H1 (cell line): ENCODE measurements around the gene EVA1C. TPM values are rescaled to one million over a fixed set of nuclear protein-coding genes. Genes with fewer than 3 reads are reported as not detected.

ENCODE experiments used
- CTCF ChIA-PET: fragments of 300-600 bp; sonication (Branson Sonifier 250); formaldehyde crosslinking; loops from one replicate; lab custom pipeline; 2021; ENCODE audit not compliant: partially characterized antibody; lab: Charles Lee
- POLR2A ChIA-PET: fragments of 300-600 bp; sonication (Branson Sonifier 250); formaldehyde crosslinking; loops from one replicate; lab custom pipeline; 2021; ENCODE audit warnings: inconsistent platforms; ENCODE audit not compliant: partially characterized antibody; lab: Charles Lee
- DNase-seq, 2 experiments: peaks; one replicate each; pipeline versions ENCODE4 v3.0.0 to v3.0.0-alpha.2; 2010 to 2022; ENCODE audit warnings: low spot score in 2 of 2, low read depth in 1 of 2, mixed read lengths in 1 of 2
- FAIRE-seq: peaks from 2 replicates; lab custom pipeline; 2011; peaks lifted over from hg19 to GRCh38; lab: Jason Lieb, UNC
- H2AFZ ChIP-seq: 2 replicates; pipeline ENCODE4 v1.8.1; 2012; ENCODE audit warnings: low read length, inconsistent platforms
- H2AK5ac ChIP-seq: 2 replicates; pipeline ENCODE4 v1.6.1; 2013; ENCODE audit warnings: low read depth, low read length
- H2BK120ac ChIP-seq: replicated peaks from 2 replicates; pipeline ENCODE3; 2013; ENCODE audit warnings: low read depth, low read length, inconsistent platforms
- H2BK12ac ChIP-seq: 2 replicates; pipeline ENCODE4 v1.6.1; 2013; ENCODE audit warnings: low read depth, low read length
- H2BK15ac ChIP-seq: 2 replicates; pipeline ENCODE4 v1.6.1; 2013; ENCODE audit warnings: low read length
- H2BK20ac ChIP-seq: 2 replicates; pipeline ENCODE4 v1.6.1; 2013; ENCODE audit warnings: low read length
- H2BK5ac ChIP-seq: 2 replicates; pipeline ENCODE4 v1.6.1; 2013; ENCODE audit warnings: low read depth, low read length
- H3K14ac ChIP-seq: 2 replicates; pipeline ENCODE4 v1.6.1; 2013; ENCODE audit warnings: inconsistent platforms; ENCODE audit not compliant: insufficient read length
- H3K18ac ChIP-seq: 2 replicates; pipeline ENCODE4 v1.6.1; 2013; ENCODE audit warnings: low read length; ENCODE audit errors: extremely low read depth
- H3K23ac ChIP-seq: 2 replicates; pipeline ENCODE4 v1.6.1; 2013; ENCODE audit warnings: inconsistent platforms; ENCODE audit not compliant: insufficient read length
- H3K23me2 ChIP-seq: 2 replicates; pipeline ENCODE4 v1.6.1; 2013; ENCODE audit warnings: low read depth, low read length
- H3K27ac ChIP-seq: 2 replicates; pipeline ENCODE4 v1.6.1; 2011; ENCODE audit warnings: low read depth, low read length, inconsistent platforms
- H3K27me3 ChIP-seq, 4 experiments: replicated peaks in 1 of 4; 1 replicate in 1 of 4; 2 replicates in 3 of 4; pipeline versions ENCODE4 v1.6.1 to v1.8.1; 2011 to 2013; ENCODE audit warnings: low read length in 3 of 4, mild to moderate bottlenecking in 3 of 4, inconsistent platforms in 2 of 4, mixed read lengths in 2 of 4, moderate library complexity in 1 of 4; ENCODE audit not compliant: control insufficient read depth in 3 of 4, insufficient read depth in 3 of 4; ENCODE audit errors: extremely low read depth in 1 of 4
- H3K36me3 ChIP-seq, 4 experiments: 2 replicates each; pipeline versions ENCODE4 v1.6.1 to v1.8.1; 2011 to 2013; ENCODE audit warnings: mild to moderate bottlenecking in 4 of 4, low read length in 3 of 4, moderate library complexity in 2 of 4, control low read depth in 1 of 4, inconsistent platforms in 1 of 4; ENCODE audit not compliant: insufficient read depth in 4 of 4, control insufficient read depth in 2 of 4
- H3K4ac ChIP-seq: replicated peaks from 2 replicates; pipeline ENCODE3; 2013; ENCODE audit warnings: low read length, low read depth, mixed read lengths, inconsistent platforms; ENCODE audit not compliant: insufficient read length
- H3K4me1 ChIP-seq, 4 experiments: replicated peaks in 1 of 4; 1 replicate in 1 of 4; 2 replicates in 3 of 4; pipeline versions ENCODE4 v1.6.1 to v1.8.1; 2011 to 2013; ENCODE audit warnings: low read length in 3 of 4, inconsistent platforms in 2 of 4, mixed read lengths in 1 of 4; ENCODE audit not compliant: insufficient read depth in 4 of 4, control insufficient read depth in 3 of 4
- H3K4me2 ChIP-seq, 2 experiments: 2 replicates each; pipeline versions ENCODE4 v1.6.1 to v1.8.1; 2011 to 2013; ENCODE audit warnings: low read depth in 2 of 2, low read length in 2 of 2, control low read depth in 1 of 2, inconsistent platforms in 1 of 2, mild to moderate bottlenecking in 1 of 2; ENCODE audit not compliant: insufficient read depth in 1 of 2
- H3K4me3 ChIP-seq, 4 experiments: fragments of 200-600, 300-600 bp in 1 of 4; sonication (generic), shearing (Covaris generic), sonication (Bioruptor Twin) in 1 of 4; 2 replicates each; pipeline versions ENCODE4 v1.5.1 to v1.8.1; 2011 to 2016; ENCODE audit warnings: low read length in 4 of 4, low read depth in 3 of 4, control low read depth in 2 of 4, inconsistent platforms in 2 of 4, mild to moderate bottlenecking in 2 of 4, mixed read lengths in 1 of 4, moderate library complexity in 1 of 4; ENCODE audit not compliant: insufficient read depth in 2 of 4; ENCODE audit errors: extremely low read depth in 1 of 4
- H3K56ac ChIP-seq: replicated peaks from 2 replicates; pipeline ENCODE3; 2013; ENCODE audit warnings: low read depth, mild to moderate bottlenecking, mixed read lengths, low read length, inconsistent platforms; ENCODE audit not compliant: insufficient read length
- H3K79me1 ChIP-seq: 2 replicates; pipeline ENCODE4 v1.6.1; 2013; ENCODE audit warnings: low read depth, low read length, control low read depth
- H3K79me2 ChIP-seq, 2 experiments: 2 replicates each; pipeline versions ENCODE4 v1.6.1 to v1.8.1; 2012 to 2013; ENCODE audit warnings: low read length in 2 of 2, mild to moderate bottlenecking in 2 of 2, inconsistent platforms in 1 of 2; ENCODE audit not compliant: insufficient read depth in 2 of 2, control insufficient read depth in 1 of 2
- H3K9ac ChIP-seq, 4 experiments: replicated peaks in 1 of 4; 1 replicate in 1 of 4; 2 replicates in 3 of 4; pipeline versions ENCODE4 v1.6.1 to v1.8.1; 2011 to 2013; ENCODE audit warnings: low read depth in 3 of 4, low read length in 3 of 4, control low read depth in 2 of 4, mild to moderate bottlenecking in 2 of 4, moderate library complexity in 2 of 4, inconsistent platforms in 1 of 4; ENCODE audit errors: extremely low read depth in 1 of 4
- H3K9me3 ChIP-seq, 2 experiments: 2 replicates each; pipeline versions ENCODE4 v1.6.1 to v1.8.1; 2012 to 2013; ENCODE audit warnings: mild to moderate bottlenecking in 2 of 2, moderate library complexity in 2 of 2, control low read depth in 1 of 2, inconsistent platforms in 1 of 2, low read depth in 1 of 2, low read length in 1 of 2, mixed read lengths in 1 of 2; ENCODE audit not compliant: insufficient read depth in 2 of 2
- H4K20me1 ChIP-seq, 2 experiments: replicated peaks in 1 of 2; 2 replicates each; pipeline versions ENCODE3 to v1.8.1; 2011 to 2013; ENCODE audit warnings: inconsistent platforms in 2 of 2, low read length in 2 of 2, mild to moderate bottlenecking in 1 of 2; ENCODE audit not compliant: insufficient read depth in 2 of 2, control insufficient read depth in 1 of 2
- H4K5ac ChIP-seq: 2 replicates; pipeline ENCODE4 v1.6.1; 2013; ENCODE audit warnings: low read length, low read depth, mixed read lengths, inconsistent platforms; ENCODE audit not compliant: insufficient read length
- H4K8ac ChIP-seq: 2 replicates; pipeline ENCODE4 v1.8.0; 2013; ENCODE audit warnings: mild to moderate bottlenecking, moderate library complexity, low read length, inconsistent platforms; ENCODE audit not compliant: insufficient read depth; ENCODE audit errors: extremely low read depth
- H4K91ac ChIP-seq: replicated peaks from 2 replicates; pipeline ENCODE3; 2013; ENCODE audit warnings: low read length, mixed read lengths, inconsistent platforms; ENCODE audit not compliant: insufficient read length
- CBX5 ChIP-seq: fragments of 300-800, 300-1000 bp; sonication (generic); IDR thresholded peaks from 2 replicates; pipeline ENCODE4 v1.7.1; 2016; ENCODE audit warnings: antibody characterized with exemption, low read length, low read depth
- EGR1 ChIP-seq: IDR thresholded peaks from 2 replicates; pipeline ENCODE4 v1.6.1; 2011; ENCODE audit warnings: low read depth, low read length, borderline replicate concordance
- EZH2 ChIP-seq: fragments of 200-600 bp; sonication (generic); IDR thresholded peaks from 2 replicates; pipeline ENCODE4 v1.7.1; 2012; ENCODE audit warnings: low read depth, mild to moderate bottlenecking, moderate library complexity, low read length, inconsistent platforms; ENCODE audit not compliant: severe bottlenecking
- RAD21 ChIP-seq, 2 experiments: IDR thresholded peaks in 1 of 2; conservative IDR thresholded peaks in 1 of 2; 2 replicates each; pipeline ENCODE4 v1.6.1; 2011; ENCODE audit warnings: low read depth in 2 of 2, low read length in 2 of 2, improper control_type of control experiment in 1 of 2, inconsistent platforms in 1 of 2, mild to moderate bottlenecking in 1 of 2, moderate library complexity in 1 of 2
- SIN3A ChIP-seq, 2 experiments: IDR thresholded peaks in 1 of 2; conservative IDR thresholded peaks in 1 of 2; 2 replicates each; pipeline ENCODE4 v1.6.1; 2011 to 2012; ENCODE audit warnings: low read length in 2 of 2, improper control_type of control experiment in 1 of 2, low read depth in 1 of 2, mild to moderate bottlenecking in 1 of 2
- SP2 ChIP-seq: IDR thresholded peaks from 2 replicates; pipeline ENCODE4 v1.6.1; 2012; ENCODE audit warnings: mild to moderate bottlenecking, low read length, inconsistent platforms
- TBP ChIP-seq: IDR thresholded peaks from 2 replicates; pipeline ENCODE4 v1.6.1; 2011; ENCODE audit warnings: low read depth, low read length, improper control_type of control experiment
- ZNF274 ChIP-seq: IDR thresholded peaks from 2 replicates; pipeline ENCODE4 v1.7.0; 2012; ENCODE audit warnings: low read length, borderline replicate concordance; ENCODE audit errors: extremely low read depth
- WGBS, 2 experiments: shearing (Covaris generic) in 1 of 2; methylation state at CpG; one replicate each; pipeline versions ENCODE4 v1.1.6 to v1.1.7; 2013 to 2015; ENCODE audit warnings: low lambda C conversion rate in 2 of 2, mixed read lengths in 2 of 2, inconsistent platforms in 1 of 2, low coverage in 1 of 2, missing lambda C conversion rate in 1 of 2; ENCODE audit not compliant: insufficient replicate concordance in 2 of 2, insufficient coverage in 1 of 2, insufficient read length in 1 of 2; ENCODE audit errors: extremely low coverage in 1 of 2, missing lambda C conversion rate in 1 of 2; 5-methylcytosine and 5-hydroxymethylcytosine counted together
- polyA plus RNA-seq, 7 experiments: library from polyadenylated mRNA; depleted of rRNA in 3 of 7; stranded (reverse) in 5 of 7; unstranded in 2 of 7; fragments of >200 nt in 5 of 7; fragments of 200-250 nt in 2 of 7; gene quantifications; 1 replicate in 5 of 7; 2 replicates in 1 of 7; 4 replicates in 1 of 7; pipeline versions ENCODE4 v1.2.1 to v1.2.3, GENCODE V29; 2011 to 2013; ENCODE audit warnings: missing spikeins in 2 of 7, mixed read lengths in 2 of 7
- total RNA-seq: library from RNA; stranded (reverse); fragmentation: NEBNext Ultra II Directional; extraction: Animal tissue kit (Norgen Biotek cat#: 25700); gene quantifications from 2 replicates; pipeline ENCODE4 v1.2.1, GENCODE V29; 2021
- TF ChIP-seq, protein P1 (sequence below): IDR thresholded peaks from 2 replicates; pipeline ENCODE4 v1.6.1; 2011; ENCODE audit warnings: low read depth, mild to moderate bottlenecking, low read length; ENCODE audit not compliant: insufficient read depth
- TF ChIP-seq, protein P2 (sequence below): IDR thresholded peaks from 2 replicates; pipeline ENCODE4 v1.6.1; 2012; ENCODE audit warnings: inconsistent platforms

The EVA1C gene
- total and polyA plus RNA-seq, 2 of the 8 experiments (the other 6 are each of a cell fraction or from before 2014, with no cell fraction given) = 2.6 to 3.6 TPM

DNA sequence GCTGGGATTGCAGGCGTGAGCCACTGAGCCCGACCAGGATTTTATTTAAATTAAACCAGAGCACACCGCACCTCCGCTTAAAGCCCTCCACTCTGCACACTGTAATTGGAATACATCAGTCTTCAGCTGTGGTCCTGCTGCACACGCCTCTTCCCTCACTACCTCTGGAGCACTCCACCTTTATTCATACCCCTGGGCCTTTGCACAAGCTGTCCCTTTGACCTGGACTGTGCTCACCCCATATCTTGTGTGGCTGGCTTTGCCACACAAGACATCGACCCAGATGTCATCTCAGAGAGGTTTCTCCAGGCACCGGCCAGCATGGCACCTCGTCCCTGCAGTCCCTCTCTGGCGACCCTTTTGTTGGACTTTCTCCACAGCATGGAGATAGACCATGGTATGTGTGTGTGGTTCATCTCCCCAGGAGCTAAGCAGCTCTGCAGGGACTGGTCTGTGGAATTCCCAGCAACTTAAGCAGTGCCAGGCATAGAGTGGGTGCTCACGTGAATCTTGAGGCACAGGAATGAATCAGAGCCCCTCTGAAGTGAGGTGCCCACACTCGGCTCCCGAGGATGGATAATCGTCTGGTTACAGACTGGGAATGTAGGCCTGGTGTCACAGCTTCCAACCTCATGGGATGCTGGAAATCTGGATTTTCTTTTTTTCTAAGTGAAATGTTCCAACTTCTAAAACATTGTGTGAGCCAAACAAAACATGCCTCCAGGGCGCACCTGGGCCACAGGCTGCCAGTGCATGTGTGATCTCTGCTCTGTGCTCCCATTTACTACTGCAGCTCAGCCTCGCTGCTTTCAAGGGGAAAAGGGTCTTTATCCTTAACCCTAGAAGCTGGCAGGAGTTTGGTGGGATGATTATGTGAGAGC is 61.9 kb downstream of the EVA1C start:
- H2BK120ac ChIP-seq = no peak overlapping the region
- H3K18ac ChIP-seq = no peak overlapping the region
- no peak overlapping the region for H2BK15ac ChIP-seq
- CTCF ChIA-PET = interaction anchor here (0.6 to 2.3 kb wide), 7 partner anchors 21 to 484 kb away, joined by 3 to 5 read pairs (median 3); no protein-coding TSS in a partner anchor
- WGBS, 2 experiments = 95% methylated on average over 15 of the region's 15 CpGs; no CpG with 5 or more reads in 1 of the 2 experiments
- H3K9me3 ChIP-seq = no peaks in the 10 kb centered on the region
- H4K91ac ChIP-seq = no peak overlapping the region
- H3K27ac ChIP-seq = no peak overlapping the region
- DNase-seq = no peak
- POLR2A ChIA-PET = no interaction called here
- H3K79me2 ChIP-seq = no peaks in the 10 kb centered on the region
- H3K79me1 ChIP-seq = no peaks in the 10 kb centered on the region
- no peak overlapping the region for H3K4ac ChIP-seq
- H4K20me1 ChIP-seq = no peaks in the 10 kb centered on the region
- 0 out of 2 replicates have a peak overlapping the region, but pooled peaks have one; percentile 0 for H2BK12ac ChIP-seq
- no peak overlapping the region; a peak in 2 of 7 replicates for H3K9ac ChIP-seq
- FAIRE-seq = no peak
- H2BK5ac ChIP-seq = no peak overlapping the region
- H2BK20ac ChIP-seq = no peak overlapping the region; the same call in 1 of the 2 replicates
- H2AK5ac ChIP-seq = no peak overlapping the region
- H3K4me1 ChIP-seq = peaks cover 0 to 7% (median 1%) of the 10 kb centered on the region in 4 experiments; a peak in 2 of 7 replicates
- no peak overlapping the region for H3K14ac ChIP-seq
- H3K23me2 ChIP-seq = no peaks in the 10 kb centered on the region
- H3K23ac ChIP-seq = no peak overlapping the region
- no peak overlapping the region for H3K56ac ChIP-seq
- no peak overlapping the region for H3K4me2 ChIP-seq
- no peaks in the 10 kb centered on the region for H3K27me3 ChIP-seq
- no peaks in the 10 kb centered on the region for H3K36me3 ChIP-seq
- H2AFZ ChIP-seq = no peak overlapping the region
- no peak overlapping the region for H3K4me3 ChIP-seq
- H4K5ac ChIP-seq = no peak overlapping the region
- no peak overlapping the region for H4K8ac ChIP-seq
- TF ChIP-seq RAD21 (IDR thresholded peaks at IDR 0.05 in 1 of 2, conservative IDR thresholded peaks at IDR 0.05 in 1 of 2; ENCODE audit: low read depth in 2 of 2, low read length in 2 of 2) = no peak
- TF ChIP-seq, protein P1, sequence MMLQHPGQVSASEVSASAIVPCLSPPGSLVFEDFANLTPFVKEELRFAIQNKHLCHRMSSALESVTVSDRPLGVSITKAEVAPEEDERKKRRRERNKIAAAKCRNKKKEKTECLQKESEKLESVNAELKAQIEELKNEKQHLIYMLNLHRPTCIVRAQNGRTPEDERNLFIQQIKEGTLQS = no peak
- TF ChIP-seq SP2 = no peak
- TF ChIP-seq EZH2 = no peak
- TF ChIP-seq SIN3A (conservative IDR thresholded peaks at IDR 0.05 in 1 of 2, IDR thresholded peaks at IDR 0.05 in 1 of 2; ENCODE audit: low read depth in 1 of 2, low read length in 2 of 2) = no peak
- no peak for TF ChIP-seq ZNF274
- TF ChIP-seq TBP = no peak
- no peak for TF ChIP-seq CBX5
- TF ChIP-seq, protein P2, sequence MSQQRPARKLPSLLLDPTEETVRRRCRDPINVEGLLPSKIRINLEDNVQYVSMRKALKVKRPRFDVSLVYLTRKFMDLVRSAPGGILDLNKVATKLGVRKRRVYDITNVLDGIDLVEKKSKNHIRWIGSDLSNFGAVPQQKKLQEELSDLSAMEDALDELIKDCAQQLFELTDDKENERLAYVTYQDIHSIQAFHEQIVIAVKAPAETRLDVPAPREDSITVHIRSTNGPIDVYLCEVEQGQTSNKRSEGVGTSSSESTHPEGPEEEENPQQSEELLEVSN = no peak
- TF ChIP-seq EGR1 = no peak
